ENCODE results near the gene TRABD.
A peak's percentile ranks its signal among the peaks of the same experiment; 100 is the strongest.

TRABD gene

GRCh38 chr22:50219800-50220602 is 34.3 kb downstream of the TRABD start:
- Mint-ChIP-seq H3K36me3 (ENCODE audit: low read depth) (peaks cover 22% of the 10 kb centered on the region), H3K4me3 (no peak overlapping the region), H3K27ac (peak overlapping the region; percentile 52)

GRCh38 chr22:50220603-50221409 is 35.1 kb downstream of the TRABD start:
- Mint-ChIP-seq H3K36me3 (ENCODE audit: low read depth) (peaks cover 24% of the 10 kb centered on the region), H3K4me3 (no peak overlapping the region), H3K27ac (no peak overlapping the region), H3K4me1 (ENCODE audit: low read depth) (no peaks in the 10 kb centered on the region), H3K9me3 (no peaks in the 10 kb centered on the region), H3K27me3 (no peaks in the 10 kb centered on the region)

More at GRCh38 chr22:50219800-50220602, 34.3 kb downstream of the TRABD start:
- no peaks in the 10 kb centered on the region for H3K27me3 Mint-ChIP-seq
- H3K4me1 Mint-ChIP-seq (ENCODE audit: low read depth), result no peaks in the 10 kb centered on the region
- no peaks in the 10 kb centered on the region for H3K9me3 Mint-ChIP-seq

- Mint-ChIP-seq H3K4me1 (ENCODE audit: low read depth) (no peaks in the 10 kb centered on the region), H3K9me3 (no peaks in the 10 kb centered on the region), H3K4me3 (no peak overlapping the region), H3K36me3 (ENCODE audit: low read depth) (peaks cover 27% of the 10 kb centered on the region), H3K27me3 (no peaks in the 10 kb centered on the region), H3K27ac (no peak overlapping the region)
Measured at GRCh38 chr22:50221410-50222300, 35.9 kb downstream of the TRABD start.

- H3K4me1 Mint-ChIP-seq (ENCODE audit: low read depth), result no peaks in the 10 kb centered on the region
- H3K36me3 Mint-ChIP-seq (ENCODE audit: low read depth), result peaks cover 22% of the 10 kb centered on the region
- no peaks in the 10 kb centered on the region for H3K9me3 Mint-ChIP-seq
- no peak overlapping the region for H3K4me3 Mint-ChIP-seq
- H3K27me3 Mint-ChIP-seq, result no peaks in the 10 kb centered on the region
- H3K27ac Mint-ChIP-seq, result no peak overlapping the region
Measured at GRCh38 chr22:50222508-50222907, 36.8 kb downstream of the TRABD start.

DNA sequence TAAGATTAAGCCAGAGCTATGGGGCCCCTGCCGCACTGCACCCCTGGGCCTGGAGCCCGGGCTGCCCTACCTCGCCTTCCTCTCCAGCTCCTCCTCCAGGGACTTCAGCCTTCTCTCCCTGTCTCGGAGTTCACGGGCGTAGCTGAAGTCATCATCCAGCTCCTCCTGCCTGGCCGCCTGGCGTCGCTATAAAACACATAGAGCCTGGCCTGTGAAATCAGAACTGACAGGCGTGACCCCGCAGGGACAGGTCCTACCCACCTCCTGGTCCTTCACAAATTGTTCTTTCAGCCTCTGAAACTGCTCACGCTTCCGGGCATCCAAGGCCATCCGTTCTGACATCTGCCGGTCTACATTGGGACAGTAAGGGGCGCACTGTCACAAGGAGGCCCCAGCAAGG is 38.4 kb downstream of the TRABD start:
- Mint-ChIP-seq H3K27me3 (no peaks in the 10 kb centered on the region), H3K36me3 (ENCODE audit: low read depth) (peaks cover 22% of the 10 kb centered on the region), H3K4me3 (no peak overlapping the region), H3K27ac (no peak overlapping the region), H3K9me3 (no peaks in the 10 kb centered on the region), H3K4me1 (ENCODE audit: low read depth) (no peaks in the 10 kb centered on the region)

GRCh38 chr22:50225200-50225969 is 39.7 kb downstream of the TRABD start:
- Mint-ChIP-seq H3K4me3 (no peak overlapping the region), H3K4me1 (ENCODE audit: low read depth) (no peaks in the 10 kb centered on the region), H3K27ac (no peak overlapping the region), H3K36me3 (ENCODE audit: low read depth) (peaks cover 27% of the 10 kb centered on the region), H3K27me3 (no peaks in the 10 kb centered on the region), H3K9me3 (no peaks in the 10 kb centered on the region)

DNA sequence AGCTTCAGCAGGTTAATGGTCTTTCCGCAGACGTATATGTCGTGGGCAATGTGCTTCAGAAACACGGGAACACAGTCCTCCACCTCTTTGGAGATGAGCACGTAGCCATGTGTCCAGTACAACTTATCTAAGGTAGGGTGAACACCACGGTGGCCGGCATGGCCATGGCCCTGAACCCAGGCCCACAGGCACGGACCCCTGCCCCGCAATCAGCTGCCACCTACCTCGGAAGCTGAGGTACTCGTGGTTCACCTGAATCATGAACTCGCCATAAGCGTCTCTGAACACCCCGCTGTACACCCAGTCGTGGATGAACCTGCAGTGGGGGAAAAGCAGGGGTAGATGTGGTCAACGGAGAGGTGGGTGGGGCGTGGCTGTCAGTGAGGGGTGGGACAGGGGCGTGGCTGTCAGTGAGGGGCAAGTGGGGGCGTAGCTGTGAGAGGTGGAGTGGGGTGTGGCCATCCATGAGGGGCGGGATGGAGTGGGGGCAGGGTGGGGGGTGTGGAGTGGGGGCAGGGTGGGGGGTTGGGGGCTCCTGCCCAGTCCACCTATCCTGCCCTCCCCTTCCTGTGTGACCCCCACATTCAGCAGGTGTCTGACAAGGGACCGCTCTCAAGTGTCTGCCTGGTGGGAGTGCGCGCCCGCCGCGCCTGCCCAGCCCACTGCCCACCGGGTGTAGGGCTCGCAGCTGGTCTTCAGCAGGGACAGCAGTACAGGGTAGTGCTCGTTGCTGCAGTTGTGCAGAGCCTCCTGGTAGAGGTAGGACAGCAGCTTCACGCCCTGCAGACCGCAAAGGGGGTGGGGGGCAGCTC is 40.6 kb downstream of the TRABD start:
- Mint-ChIP-seq H3K27me3 (no peaks in the 10 kb centered on the region), H3K36me3 (ENCODE audit: low read depth) (peaks cover 27% of the 10 kb centered on the region), H3K27ac (no peak overlapping the region)

GRCh38 chr22:50226875-50227165 is 41.1 kb downstream of the TRABD start:
- no peaks in the 10 kb centered on the region for H3K27me3 Mint-ChIP-seq
- no peaks in the 10 kb centered on the region for H3K9me3 Mint-ChIP-seq
- H3K36me3 Mint-ChIP-seq (ENCODE audit: low read depth), result peaks cover 27% of the 10 kb centered on the region
- H3K4me1 Mint-ChIP-seq (ENCODE audit: low read depth), result no peaks in the 10 kb centered on the region
- no peak overlapping the region for H3K4me3 Mint-ChIP-seq
- H3K27ac Mint-ChIP-seq, result no peak overlapping the region

More for the DNA sequence above, 40.6 kb downstream of the TRABD start:
- Mint-ChIP-seq H3K4me3 (no peak overlapping the region), H3K4me1 (ENCODE audit: low read depth) (no peaks in the 10 kb centered on the region), H3K9me3 (no peaks in the 10 kb centered on the region)

- Mint-ChIP-seq H3K36me3 (ENCODE audit: low read depth) (peaks cover 30% of the 10 kb centered on the region), H3K27me3 (no peaks in the 10 kb centered on the region), H3K4me1 (ENCODE audit: low read depth) (no peaks in the 10 kb centered on the region), H3K9me3 (no peaks in the 10 kb centered on the region), H3K4me3 (no peak overlapping the region), H3K27ac (no peak overlapping the region)
Measured at GRCh38 chr22:50227579-50228215, 42.0 kb downstream of the TRABD start.

DNA sequence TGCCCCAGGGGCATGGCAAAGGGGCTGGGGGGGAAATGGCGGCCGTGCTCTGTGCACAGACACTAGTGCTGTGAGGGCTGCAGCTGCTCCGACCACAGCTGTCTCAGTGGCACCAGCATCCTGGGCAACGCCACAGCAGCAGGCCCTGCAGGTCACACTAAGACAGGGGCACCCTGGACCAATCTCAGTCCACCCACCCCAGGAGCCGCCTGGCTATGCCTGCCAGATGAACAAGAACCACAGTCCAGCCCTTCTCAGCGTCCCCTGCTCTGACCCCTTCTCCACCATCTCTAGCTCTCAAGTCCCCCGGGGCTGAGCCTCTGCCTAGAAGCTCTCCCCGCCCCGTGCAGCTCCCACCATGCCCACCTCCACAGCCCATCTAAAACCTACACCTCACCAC is 42.7 kb downstream of the TRABD start:
- Mint-ChIP-seq H3K36me3 (ENCODE audit: low read depth) (peaks cover 31% of the 10 kb centered on the region), H3K4me1 (ENCODE audit: low read depth) (no peaks in the 10 kb centered on the region), H3K9me3 (no peaks in the 10 kb centered on the region), H3K4me3 (no peak overlapping the region), H3K27me3 (no peaks in the 10 kb centered on the region), H3K27ac (no peak overlapping the region)

DNA sequence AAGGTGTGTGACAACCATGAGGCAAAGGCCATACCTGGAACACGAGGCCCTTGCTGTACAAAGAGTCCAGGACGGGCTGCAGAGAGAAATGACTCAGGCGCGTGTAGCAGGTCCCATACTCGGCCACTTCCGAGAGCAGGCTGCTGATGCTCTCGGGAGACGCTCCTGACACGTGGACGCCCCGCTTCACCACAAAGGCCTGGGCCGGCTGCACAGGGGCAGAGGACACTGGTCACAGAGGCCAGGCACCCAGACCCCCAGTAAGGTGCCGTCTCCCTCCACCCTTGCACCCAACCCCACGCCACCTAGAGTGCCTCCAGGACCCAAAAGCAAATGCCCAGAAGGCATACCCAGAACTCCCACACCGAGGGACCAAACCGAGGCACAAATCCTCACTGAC is 43.7 kb downstream of the TRABD start:
- no peak overlapping the region for H3K4me3 Mint-ChIP-seq
- peaks cover 33% of the 10 kb centered on the region for H3K36me3 Mint-ChIP-seq (ENCODE audit: low read depth)
- no peak overlapping the region for H3K27ac Mint-ChIP-seq
- H3K9me3 Mint-ChIP-seq, result no peaks in the 10 kb centered on the region
- H3K4me1 Mint-ChIP-seq (ENCODE audit: low read depth), result no peaks in the 10 kb centered on the region
- no peaks in the 10 kb centered on the region for H3K27me3 Mint-ChIP-seq

- H3K36me3 Mint-ChIP-seq (ENCODE audit: low read depth), result peaks cover 34% of the 10 kb centered on the region
Measured at GRCh38 chr22:50232481-50233151, 46.9 kb downstream of the TRABD start.

DNA sequence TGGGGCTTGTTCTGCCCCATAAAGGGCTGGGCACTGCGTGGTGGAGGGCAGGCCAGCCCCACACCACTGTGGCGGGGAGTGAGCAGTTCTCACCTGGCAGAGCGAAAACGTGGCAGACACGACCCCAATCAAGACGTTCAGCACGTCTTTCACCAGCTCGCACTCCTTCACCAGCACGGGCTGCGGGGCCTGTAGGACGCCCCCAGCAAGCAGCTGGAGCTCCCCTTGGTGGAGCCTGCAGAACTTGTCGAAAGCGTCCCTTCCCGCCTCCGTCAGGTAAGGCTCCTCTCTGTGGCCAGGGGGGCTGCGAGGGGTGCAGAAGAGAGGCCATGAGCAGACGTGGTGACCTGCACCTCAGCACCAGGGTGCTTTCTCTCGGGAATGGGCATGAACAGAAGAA is 47.5 kb downstream of the TRABD start:
- Mint-ChIP-seq H3K4me3 (no peak overlapping the region), H3K4me1 (ENCODE audit: low read depth) (peaks cover 10% of the 10 kb centered on the region), H3K27ac (no peak overlapping the region), H3K36me3 (ENCODE audit: low read depth) (peaks cover 40% of the 10 kb centered on the region), H3K9me3 (no peaks in the 10 kb centered on the region), H3K27me3 (no peaks in the 10 kb centered on the region)

More at GRCh38 chr22:50232481-50233151, 46.9 kb downstream of the TRABD start:
- no peaks in the 10 kb centered on the region for H3K9me3 Mint-ChIP-seq
- no peak overlapping the region for H3K4me3 Mint-ChIP-seq
- no peak overlapping the region for H3K27ac Mint-ChIP-seq
- H3K27me3 Mint-ChIP-seq, result no peaks in the 10 kb centered on the region
- peaks cover 5% of the 10 kb centered on the region for H3K4me1 Mint-ChIP-seq (ENCODE audit: low read depth)

All from stimulated activated naive CD8-positive, alpha-beta T cell treated with anti-CD3 and anti-CD28 coated beads, Interleukin-15, Interleukin-2, amounts not matched to agents 100 ng/mL and 50 ng/mL, for 24 hours (primary cell).